Measurements from ENCODE around the gene UBXN6.

DNA sequence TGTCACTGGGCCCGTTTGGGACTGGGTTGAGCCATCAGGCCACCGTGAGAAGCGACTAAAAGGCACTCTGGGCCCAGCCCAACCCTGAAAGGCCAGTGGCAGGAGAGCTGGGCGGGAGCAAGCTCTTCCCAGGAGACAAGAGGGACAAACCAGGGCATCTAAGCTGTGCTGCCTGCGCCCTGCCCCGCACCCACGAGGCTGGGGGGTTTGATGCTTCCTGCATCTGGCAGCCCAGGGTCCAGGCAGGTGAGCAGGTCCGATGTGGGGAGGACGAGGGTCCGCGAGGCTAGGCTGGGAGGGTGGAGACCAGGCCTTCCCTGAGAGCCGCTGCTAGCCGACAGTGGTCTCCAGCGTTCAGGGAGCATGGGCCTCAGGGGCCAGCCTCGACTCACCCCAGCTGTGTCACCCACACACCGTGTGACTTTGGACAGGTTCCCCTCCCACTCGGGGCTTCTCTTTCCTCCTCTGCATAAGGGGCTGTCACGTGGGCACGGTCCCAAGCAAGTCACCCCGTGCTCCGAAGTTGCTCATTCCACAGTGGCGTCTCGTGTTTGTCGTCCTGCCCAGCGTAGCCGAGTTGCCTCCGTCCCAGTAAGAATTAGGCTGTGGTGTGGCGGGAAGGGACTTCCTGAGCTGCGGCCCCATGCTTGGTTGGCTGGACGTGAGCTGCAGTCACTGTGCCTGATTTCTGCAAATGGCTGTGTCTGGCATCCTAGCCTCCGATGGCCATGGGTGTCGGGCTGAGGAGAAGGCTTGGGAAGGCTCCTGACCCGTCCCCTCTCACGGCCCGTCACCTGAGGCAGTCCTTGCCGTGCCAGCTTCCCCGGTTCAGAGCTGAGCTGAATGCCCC lies 44.9 kb upstream of the UBXN6 start:
- TF ChIP-seq CTCF (IDR thresholded peaks at IDR 0.05) (no peak), POLR2A (IDR thresholded peaks at IDR 0.05) (no peak), POLR2AphosphoS5 (IDR thresholded peaks at IDR 0.05) (no peak)
